Glomerular visceral epithelial cell (primary cell): ENCODE data around the gene CASK.

Experiments used
- DNase-seq: peaks from one replicate; pipeline ENCODE4 v3.0.0-alpha.2; 2016; ENCODE audit errors: extremely low spot score

The CASK gene

DNA sequence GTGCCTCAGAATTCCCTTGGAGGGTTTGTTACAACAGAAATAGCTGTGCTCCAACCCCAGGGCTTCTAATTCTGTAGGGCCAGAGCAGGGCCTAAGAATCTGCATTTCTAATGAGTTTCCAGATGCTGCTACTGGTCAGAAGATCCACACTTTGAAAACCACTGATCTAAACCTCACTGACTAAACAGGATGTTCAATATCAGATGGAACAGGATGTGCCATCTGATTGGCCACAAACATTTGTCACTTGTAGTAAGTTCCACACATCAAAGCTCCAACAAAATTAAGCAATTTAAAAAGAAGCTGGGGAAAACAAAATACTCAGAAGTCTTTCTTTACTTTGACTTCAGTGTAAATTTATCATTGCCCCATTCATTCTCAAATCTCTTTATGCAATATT, 14.3 kb downstream of the CASK start:
- no peak for DNase-seq

DNA sequence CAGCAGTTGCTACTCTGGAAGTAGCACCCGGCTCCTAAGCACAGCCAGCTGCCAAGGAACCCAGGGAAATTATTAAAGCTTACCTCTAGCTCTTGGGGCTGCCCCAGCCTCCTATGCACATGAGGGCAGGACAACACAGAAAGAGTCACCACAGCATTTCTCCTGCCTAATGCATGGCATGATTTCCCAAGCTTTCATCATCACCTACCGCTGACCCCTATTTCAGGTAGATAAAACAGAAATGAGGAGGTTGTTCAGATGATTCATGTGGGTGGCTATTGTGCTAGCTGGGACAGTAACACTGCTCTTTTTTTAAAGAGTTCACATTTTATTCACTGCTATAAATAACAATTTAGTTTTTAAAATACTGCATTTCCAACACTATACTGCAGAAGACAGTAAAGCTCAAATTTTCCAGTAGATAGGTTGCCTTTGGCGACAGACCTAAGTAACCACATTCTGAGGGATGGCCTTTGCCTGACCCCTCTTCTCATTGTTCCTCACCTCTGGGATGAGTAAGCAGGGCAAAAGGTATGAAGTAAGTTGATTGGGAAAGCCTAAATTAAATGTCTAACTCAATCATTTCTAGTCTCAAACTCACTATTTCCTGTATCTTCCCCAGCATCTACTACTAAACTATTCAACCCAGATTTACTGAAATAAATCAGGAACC, 16.7 kb downstream of the CASK start:
- DNase-seq = peak; percentile 54

DNA sequence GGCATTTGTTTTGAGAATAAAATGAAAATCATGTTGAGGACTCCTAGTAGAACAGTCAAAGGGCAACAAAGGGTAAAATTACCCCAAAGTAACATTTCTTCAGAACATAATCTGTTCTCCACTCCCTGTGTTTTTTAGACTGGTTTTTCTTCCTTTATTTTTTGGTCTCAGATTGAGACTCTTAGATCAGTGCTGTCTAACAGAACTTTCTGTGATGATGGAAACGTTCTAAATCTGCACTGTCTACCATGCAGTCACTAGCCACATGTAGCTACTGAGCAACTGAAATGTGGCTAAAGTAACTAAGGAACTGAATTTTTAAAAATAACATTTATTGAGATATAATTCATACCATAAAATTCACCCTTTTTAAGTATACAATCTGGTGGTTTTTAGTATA, 19.8 kb downstream of the CASK start:
- no peak for DNase-seq

DNA sequence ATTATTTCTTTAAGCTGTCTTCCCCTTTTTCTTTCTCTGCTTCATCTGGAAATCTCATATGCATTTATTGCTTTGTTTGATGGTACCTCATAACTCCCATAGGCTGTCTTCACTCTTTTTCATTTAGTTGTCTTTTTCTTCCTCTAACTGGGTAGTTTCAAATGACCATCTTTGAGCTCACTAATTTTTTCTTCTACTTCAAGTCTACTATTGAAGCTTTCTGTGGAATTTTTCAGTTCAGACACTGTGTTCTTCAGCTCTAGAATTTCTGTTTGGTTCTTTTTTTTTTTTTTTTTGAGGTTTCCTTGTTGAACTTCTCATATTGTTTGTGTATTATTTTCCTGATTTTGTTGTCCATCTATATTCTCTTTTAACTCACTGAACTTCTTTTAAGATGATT, 23.0 kb downstream of the CASK start:
- no peak for DNase-seq

DNA sequence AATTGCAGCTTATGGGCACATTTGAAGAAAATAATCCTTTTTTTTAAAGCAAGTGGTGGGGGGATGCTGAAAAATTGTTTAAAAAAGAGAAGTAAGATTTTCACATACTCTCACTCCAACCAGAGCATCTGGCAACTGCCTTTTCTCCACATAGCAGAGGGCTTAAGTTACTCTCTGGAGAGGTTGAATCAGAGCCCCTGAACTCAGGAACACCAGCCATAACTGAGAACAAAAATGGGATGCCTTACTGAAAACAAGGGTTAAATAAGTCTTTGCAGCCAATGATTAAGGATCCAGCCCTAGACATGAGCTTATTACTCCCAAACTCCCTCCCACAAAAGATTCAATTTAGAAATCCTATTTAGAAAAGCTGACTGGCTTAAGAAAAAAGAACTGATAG, 27.5 kb downstream of the CASK start:
- no peak for DNase-seq

DNA sequence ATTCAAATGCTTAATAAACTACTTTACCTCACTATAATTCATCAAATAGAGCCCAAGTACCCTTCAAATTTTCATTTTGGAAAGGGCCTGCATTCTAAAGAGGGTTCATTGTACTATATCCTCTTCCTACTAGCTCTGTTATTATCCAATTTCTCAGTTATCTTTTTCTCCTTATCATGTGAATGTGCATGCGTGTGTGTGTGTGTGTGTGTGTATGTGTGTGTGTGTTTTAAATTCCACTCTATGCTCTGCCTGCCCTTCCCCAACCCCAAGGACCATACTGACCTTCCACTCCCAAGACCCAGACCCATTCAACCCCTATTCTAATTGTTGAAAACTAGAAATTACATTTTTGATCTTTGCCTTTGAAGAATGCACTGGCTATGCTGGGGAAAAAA, 33.3 kb downstream of the CASK start:
- no peak for DNase-seq

DNA sequence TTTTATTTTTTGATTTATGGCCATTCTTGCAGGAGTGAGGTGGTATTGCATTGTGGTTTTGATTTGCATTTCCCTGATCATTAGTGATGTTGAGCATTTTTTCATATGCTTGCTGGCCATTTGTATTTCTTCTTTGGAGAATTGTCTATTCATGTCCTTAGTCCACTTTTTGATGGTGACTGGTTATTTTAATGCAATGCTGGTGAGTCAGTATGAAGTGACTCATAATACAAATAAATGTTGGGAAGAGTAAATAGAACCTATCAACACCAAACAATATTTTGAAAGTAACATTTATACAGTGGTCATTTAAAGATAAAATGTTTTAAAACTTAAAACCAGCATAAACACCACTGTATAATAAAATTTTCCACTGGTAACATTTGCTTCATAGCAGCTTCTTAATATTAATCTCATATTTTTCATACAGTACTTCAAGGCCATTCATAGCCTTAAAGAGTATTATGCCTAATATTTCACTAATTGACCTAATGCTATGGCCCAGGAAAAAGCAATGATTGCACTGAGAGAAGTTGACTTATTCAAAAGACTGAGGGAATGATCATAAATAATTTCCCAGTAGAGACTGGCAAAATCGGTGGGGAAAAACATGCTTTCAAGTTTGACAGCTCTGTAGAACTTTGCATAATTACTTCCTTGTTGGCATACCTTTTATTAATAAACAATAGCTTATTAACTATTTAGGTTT, 33.9 kb downstream of the CASK start:
- no peak for DNase-seq

DNA sequence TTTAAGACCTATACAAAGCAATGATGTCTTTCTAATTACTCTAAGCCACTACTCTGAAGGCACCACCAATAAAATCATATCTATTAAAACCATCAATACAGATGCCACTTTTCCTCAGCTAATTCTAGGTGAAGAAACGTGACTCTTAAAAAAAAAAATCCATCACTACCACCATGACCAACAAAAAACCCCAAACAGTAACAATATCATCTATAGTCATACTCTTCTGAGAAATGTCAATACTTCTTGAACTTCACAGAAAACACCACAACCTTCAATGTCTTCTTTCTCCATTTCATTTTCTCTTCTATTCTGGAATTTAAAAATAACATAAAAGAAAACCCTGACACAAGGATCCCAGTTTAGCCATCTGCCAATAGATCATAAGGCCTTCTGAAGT, 35.7 kb downstream of the CASK start:
- DNase-seq = no peak

DNA sequence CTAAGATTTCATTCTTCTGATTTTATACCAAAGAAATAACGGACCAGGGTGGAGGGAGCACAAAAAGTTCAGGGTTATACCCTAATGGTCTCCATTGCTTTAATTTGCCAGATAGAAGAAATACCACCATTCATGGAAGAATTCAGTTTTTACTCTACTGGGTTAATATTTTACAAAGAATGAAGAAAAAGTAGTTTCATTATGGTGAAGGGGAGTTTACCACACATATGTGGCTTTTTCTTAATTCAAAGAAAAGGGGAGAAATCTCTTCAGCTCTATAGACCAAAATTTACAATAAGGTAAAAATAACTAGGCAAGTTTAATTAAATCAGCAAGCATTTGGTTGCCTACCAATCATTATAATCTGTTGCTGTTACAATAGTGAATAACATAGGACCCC, 37.6 kb downstream of the CASK start:
- DNase-seq = no peak

DNA sequence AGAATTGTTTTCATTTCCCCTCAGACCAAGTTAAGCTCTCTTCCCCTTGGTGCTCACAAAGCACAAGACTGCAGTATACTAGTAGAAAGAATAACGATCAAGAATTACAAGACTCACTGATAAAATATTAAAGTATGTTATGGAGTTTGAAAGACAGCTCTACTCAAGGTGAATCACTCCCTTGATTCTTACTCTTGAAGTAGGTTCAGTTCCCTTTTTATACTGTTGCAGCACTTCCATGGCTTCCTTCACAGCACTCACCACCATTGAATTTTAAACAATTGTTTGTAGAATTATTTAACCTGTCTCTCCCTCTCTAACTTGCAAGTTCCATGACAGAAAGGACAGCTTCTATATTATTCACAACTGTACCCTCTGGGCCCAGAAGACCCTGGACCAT, 42.2 kb downstream of the CASK start:
- DNase-seq = no peak

DNA sequence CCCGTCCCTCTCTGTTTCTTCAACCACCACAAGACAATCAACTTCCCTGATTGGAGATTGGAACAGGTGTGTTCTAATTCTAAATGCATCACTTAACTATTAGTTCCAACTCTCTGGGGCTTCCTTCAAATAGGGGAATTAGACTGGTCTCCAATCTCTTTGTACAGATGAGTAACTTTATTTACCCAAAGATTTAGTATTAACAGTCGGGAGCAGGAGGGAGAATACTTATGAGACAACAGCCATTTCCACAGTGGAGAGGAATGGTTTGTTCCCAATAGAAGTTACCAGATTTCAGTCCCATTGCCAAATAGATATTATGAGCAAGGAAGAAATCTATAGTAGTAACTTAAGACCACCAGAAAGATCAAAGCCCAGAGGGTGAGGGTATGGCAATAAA, 46.2 kb downstream of the CASK start:
- DNase-seq = no peak

DNA sequence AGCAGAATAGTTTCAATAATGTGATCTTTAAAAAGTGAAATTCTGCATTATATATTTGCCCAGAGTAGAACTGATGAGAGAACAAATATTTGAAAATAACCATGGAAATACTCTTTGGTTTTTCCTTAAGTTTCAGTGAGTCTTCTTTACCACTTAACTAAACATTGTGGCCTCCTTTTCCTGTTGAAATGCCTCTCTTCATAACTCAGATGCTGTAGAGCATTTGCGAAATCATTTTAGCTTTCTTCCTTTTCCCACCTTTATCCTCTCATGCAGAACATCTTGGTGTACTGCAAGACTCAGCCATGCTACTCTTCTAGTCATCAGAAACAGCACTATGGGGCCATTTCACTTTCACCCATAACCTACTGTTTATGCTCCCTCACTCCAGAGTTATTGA, 48.2 kb downstream of the CASK start:
- DNase-seq = peak; percentile 44

DNA sequence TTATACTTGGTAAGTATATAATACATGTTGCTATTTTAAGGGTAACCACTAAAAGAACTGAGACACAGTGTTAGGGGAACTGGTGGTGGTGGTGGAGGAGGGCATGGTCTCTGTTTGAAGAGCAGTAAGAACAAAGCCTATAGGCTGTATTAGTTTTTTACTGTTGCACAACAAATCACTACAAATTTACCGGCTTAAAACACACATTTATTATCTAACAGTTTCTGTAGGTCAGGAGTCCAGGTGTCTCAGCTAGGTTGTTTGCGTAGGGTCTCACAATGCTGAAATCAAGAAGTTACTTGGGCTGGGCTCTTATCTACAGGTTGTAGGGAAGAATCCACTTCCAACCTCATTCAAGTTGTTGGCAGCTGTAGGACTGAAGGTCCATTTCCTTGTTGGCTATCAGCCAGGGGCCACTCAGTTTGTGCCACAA, 52.6 kb downstream of the CASK start:
- peak; percentile 3 for DNase-seq

DNA sequence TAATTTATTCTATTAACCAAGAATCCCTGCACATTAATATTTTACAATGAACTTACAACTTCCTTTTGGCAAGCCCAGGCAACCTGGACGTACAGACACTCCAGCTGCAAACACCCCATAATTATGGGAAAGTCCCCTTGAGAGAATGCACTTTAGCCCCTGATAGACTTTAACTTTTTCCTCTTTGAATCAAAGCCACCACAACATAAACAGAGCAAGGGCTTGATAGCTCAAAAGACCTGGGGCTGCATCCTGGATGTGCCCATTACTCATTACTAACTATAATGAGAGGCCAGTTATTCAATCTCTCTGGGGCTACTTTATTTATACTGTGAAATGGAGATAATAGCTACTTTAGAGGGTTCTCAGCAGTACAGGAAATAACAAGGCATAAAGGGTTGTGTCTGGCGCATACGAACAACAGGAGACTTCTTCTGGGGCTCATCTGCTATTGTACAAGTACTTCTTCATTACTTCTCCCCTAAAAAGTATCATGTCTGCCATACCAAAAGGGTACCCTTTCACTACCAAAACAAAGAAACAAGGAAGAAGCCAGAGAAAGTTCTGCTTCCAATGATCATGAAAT, 54.9 kb downstream of the CASK start:
- DNase-seq = no peak

DNA sequence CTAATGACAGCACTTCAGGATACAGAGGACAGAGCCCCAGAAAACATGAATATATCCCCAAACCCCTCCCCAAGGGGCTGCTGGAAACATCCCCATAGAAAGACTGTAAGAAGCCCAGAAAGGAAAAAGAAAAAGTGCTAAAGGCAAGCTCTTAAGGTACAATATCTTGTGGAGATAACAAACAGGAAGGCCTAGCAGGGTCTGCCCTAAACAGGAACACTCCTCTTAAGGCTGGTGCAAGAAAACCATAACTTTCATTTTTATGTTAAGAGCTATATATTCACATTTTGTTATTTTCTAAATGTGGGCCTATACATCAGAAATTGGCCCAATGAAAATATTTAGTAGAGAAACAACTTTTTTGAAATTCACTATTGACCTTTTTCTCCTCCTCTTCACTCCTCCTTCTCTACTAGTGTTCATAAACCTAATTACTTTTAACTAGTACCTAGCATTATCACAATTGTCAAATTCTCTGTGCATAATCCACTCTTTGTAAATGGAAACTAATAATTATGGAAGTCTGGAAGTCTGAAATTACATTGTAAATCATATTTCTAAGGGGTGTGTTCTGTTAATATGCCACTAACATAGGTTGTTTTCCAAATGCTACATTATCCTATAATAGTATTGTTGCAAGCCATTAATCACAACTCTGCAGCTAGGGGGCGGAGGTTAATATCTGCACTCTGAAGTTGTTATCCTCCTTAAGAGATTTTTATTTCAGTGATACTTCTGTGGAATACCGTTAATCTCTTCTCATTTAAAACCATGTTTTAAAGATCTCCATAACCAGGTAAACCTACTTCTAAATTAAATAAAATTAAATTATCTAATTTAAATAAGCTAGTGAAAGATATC, 59.8 kb downstream of the CASK start:
- DNase-seq = no peak

DNA sequence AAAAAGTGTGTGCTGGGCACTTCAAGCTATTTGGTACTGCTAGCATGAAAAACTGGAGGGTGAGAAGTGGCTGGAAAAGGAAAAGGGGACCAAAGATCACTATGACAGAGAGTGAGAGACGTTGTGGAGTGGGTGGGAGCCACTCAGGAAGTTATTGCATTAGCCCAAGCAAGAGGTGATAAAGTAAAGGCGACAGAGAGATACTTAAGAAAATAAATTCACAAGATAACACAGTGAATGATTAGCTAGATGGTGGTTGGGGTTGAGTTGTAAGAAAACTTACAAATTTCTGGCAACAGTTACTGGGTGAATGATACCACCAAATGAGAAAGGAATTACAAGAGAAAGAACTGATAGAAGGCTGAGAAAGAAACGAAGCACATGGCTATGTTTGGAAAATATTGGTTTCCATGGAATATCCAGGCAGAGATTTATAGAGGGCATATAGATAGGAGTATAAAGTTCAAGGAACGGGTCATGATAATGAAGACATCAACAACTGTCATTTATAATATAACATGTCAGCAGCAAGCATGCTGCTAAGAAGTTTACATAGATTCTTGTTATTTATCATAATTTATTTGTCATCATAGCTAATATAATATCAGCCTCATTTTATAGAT, 60.7 kb downstream of the CASK start:
- DNase-seq = peak; percentile 2

DNA sequence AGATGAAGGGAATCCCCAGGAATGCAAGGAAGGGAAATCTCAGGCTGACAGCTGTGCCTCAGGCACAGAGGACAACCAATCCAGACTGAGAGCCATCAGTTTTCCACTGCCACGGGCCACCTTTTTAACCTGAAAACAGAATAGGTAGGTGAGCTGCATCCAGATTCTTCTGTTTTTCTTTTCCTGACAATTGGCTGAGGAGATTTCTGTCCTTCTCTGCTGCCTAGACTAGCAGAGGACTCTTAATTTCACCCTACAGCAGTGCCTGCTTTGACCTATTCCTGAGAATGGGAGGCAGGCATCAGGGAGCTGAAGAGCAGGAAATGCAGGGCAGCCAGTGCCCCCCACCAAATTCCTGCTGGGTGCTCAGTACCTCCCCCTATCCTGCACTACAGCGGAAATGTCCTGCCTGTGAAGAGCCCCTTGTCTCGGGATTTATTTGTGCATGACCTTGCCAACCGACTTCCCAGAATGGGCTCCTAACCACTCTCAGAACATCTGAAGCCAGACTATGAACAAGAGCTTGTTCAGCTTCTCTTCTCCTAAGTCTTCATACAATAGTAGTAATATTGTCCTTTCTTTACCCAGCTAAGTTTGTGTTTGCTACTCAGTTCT, 65.1 kb downstream of the CASK start:
- DNase-seq = no peak

DNA sequence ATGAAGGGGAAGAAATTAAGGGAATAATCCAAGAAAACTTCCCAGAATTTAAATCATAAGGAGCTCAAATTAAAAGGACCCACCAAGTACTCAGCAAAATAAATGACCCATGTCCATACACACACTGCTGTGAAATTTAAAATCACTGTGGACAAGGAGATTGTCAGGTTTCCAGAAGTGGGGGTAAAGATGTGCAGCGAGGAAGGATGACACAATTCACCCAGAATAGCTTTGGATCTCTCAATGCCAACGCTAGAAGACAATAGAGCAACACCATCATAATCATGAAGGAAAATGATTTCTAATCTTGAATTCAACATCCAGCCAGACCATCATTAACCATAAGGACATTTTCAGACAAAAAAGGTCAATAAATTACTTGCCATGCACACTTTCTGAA, 65.7 kb downstream of the CASK start:
- no peak for DNase-seq

DNA sequence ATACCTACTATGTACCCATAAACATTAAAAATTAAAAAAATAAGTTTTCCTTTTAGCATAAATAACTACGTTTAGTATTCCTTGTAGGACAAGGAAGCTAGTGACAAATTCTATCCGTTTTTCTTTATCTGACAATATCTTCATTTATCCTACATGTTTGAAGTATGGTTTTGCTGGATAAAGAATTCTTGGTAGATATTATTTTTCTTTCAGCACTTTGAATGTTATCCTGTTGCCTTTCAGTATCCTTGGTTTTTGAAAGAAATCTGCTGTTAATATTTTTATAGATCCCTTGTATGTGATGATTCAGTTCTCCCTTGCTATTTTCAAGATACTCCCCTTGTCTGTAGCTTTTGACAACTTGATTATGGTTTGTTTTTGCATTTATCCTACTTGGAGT, 76.6 kb downstream of the CASK start:
- no peak for DNase-seq

DNA sequence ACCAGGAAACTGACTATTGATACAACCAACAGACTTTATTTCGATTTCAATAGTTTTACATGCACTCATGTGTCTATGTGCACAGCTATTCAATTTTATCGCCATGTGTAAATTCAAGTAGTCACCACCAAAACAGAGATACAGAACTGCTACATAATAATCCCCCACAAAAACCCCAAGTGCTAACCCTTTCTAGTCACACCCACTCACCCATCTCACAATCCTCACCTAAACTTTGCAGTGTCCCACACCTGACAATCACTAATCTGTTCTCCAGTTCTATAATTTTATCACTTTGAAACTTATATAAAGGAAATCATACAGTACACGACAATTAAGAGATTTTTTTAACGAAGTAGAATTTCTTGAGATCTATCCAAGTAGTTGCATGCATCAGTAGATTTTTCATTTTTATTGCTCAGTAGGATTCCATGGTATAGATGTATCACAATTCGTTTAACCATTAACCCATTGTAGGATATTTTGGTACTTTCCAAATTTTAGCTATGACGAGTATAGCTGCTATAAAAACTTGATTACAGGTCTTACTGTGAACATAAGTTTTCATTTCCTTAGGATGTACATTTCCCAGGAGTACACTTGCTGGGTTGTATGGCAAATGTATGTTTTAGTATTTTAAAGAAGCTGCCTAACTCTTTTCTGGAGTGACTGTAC, 85.9 kb downstream of the CASK start:
- no peak for DNase-seq

DNA sequence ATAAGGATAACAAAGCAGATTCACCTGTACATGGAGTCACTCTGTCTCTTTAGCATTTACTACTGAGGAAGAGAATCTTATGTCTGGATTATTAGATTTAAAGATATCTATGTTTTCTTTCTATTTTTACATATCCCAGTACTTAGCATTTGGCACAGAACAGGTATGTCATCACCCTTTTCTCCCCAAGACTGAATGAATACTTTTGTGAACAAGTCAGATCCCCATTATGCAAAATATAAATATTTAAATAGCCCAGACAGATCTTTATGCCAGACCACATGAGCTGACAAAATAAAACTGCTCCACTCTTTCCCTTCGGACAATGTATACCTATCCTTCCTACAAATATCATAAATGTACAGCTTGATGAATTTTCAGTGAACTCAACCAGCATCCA, 94.5 kb downstream of the CASK start:
- DNase-seq = no peak
